GM18520 (cell line): ENCODE results near the gene CFI.

Source experiments
- ATAC-seq: cut with Tn5 transposase; IDR thresholded peaks from one replicate; pipeline ENCODE4 v1.9.1; 2021; ENCODE audit not compliant: unreplicated experiment

Gene CFI

GRCh38 chr4:109698656-109699055, 103.1 kb downstream of the CFI start:
- no peak for ATAC-seq

DNA sequence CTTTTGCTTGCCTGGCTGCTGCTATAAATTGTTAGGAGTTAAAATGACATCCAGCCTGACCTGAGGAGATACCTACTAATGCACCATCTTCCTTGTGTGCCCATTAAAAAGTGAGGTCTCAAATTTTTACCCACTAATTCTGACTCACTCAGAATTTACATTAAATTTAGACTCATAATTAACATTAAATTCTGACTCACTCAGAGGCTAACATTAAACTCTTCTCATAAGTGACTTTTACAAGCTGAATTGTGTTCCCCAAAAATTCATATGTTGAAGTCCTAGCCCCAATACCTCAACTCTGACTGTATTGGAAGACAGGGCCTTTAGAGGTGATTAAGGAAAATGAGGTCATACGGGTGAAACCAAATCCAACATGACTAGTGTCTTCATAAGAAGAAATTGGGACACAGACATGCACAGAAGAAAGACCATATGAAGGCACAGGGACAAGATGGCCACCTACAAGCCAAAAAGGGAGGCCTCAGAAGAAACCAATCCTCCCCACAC, 110.3 kb downstream of the CFI start:
- no peak for ATAC-seq
